Fibroblast of pulmonary artery (primary cell): ENCODE data around the gene LARP1.
A peak's percentile ranks its signal among the peaks of the same experiment; 100 is the strongest.
"Not testable (repeated sequence)": the region's sequence is repeated elsewhere in the genome, so short reads cannot be mapped to it uniquely, and the experiment has no call there.

Experiments
- DNase-seq: peaks from one replicate; pipeline ENCODE4 v3.0.0-alpha.2; 2010; ENCODE audit warnings: low read depth
- H3K4me3 ChIP-seq: replicated peaks from 2 replicates; pipeline ENCODE4 v1.5.1; 2011; ENCODE audit warnings: low read depth, mild to moderate bottlenecking, control low read depth, low read length, moderate library complexity
- CTCF ChIP-seq: IDR thresholded peaks from 2 replicates; pipeline ENCODE4 v1.5.1; 2011; ENCODE audit warnings: mild to moderate bottlenecking, control low read depth, low read length, inconsistent platforms; ENCODE audit errors: missing control alignments

Gene LARP1

GRCh38 chr5:154756868-154757813 is 2.0 kb downstream of the LARP1 start:
- no peak for TF ChIP-seq CTCF
- peak overlapping the region; percentile 93 for H3K4me3 ChIP-seq
- peak; percentile 38 for DNase-seq

GRCh38 chr5:154757814-154758406 is 2.7 kb downstream of the LARP1 start:
- no peak for DNase-seq
- H3K4me3 ChIP-seq = peak overlapping the region; percentile 93
- no peak for TF ChIP-seq CTCF

- DNase-seq = no peak
- TF ChIP-seq CTCF = no peak
- peak overlapping the region; percentile 93 for H3K4me3 ChIP-seq
These were observed 3.3 kb downstream of the LARP1 start for GRCh38 chr5:154758493-154758892.

- no peak for DNase-seq
- TF ChIP-seq CTCF = no peak
- H3K4me3 ChIP-seq = peak overlapping the region; percentile 2
These were observed 3.8 kb downstream of the LARP1 start for GRCh38 chr5:154758977-154759376.

- not testable (repeated sequence) for H3K4me3 ChIP-seq, DNase-seq
These were observed 4.7 kb downstream of the LARP1 start for GRCh38 chr5:154759868-154760267.

- no peak for TF ChIP-seq CTCF
- no peak overlapping the region for H3K4me3 ChIP-seq
- no peak for DNase-seq
These were observed 6.0 kb downstream of the LARP1 start for GRCh38 chr5:154761046-154761736.

- TF ChIP-seq CTCF = no peak
- no peak for DNase-seq
- H3K4me3 ChIP-seq = no peak overlapping the region
These were observed 7.1 kb downstream of the LARP1 start for GRCh38 chr5:154762261-154762660.
